Fibroblast of mammary gland (primary cell): ENCODE results near the gene MAN1C1.

Experiments
- DNase-seq: peaks from one replicate; pipeline ENCODE4 v3.0.0-alpha.2; 2010; ENCODE audit warnings: low read depth
- H3K4me3 ChIP-seq: 2 replicates; pipeline ENCODE4 v1.5.1; 2011; ENCODE audit warnings: low read depth, mild to moderate bottlenecking, low read length, moderate library complexity; ENCODE audit not compliant: control insufficient read depth
- CTCF ChIP-seq: conservative IDR thresholded peaks from 2 replicates; pipeline ENCODE4 v1.5.1; 2011; ENCODE audit warnings: low read depth, low read length, inconsistent platforms; ENCODE audit not compliant: control insufficient read depth, insufficient read depth

The MAN1C1 gene

GRCh38 chr1:25765136-25765922, 148.7 kb downstream of the MAN1C1 start:
- no peak overlapping the region for H3K4me3 ChIP-seq
- no peak for DNase-seq
- no peak for TF ChIP-seq CTCF

GRCh38 chr1:25765923-25766589, 149.5 kb downstream of the MAN1C1 start:
- TF ChIP-seq CTCF, result no peak
- DNase-seq, result no peak
- H3K4me3 ChIP-seq, result no peak overlapping the region

GRCh38 chr1:25766721-25767436, 150.3 kb downstream of the MAN1C1 start:
- no peak overlapping the region for H3K4me3 ChIP-seq
- no peak for TF ChIP-seq CTCF
- DNase-seq, result no peak

GRCh38 chr1:25767437-25767770, 150.8 kb downstream of the MAN1C1 start:
- no peak for DNase-seq
- no peak overlapping the region for H3K4me3 ChIP-seq
- TF ChIP-seq CTCF, result no peak

- no peak overlapping the region for H3K4me3 ChIP-seq
- DNase-seq, result no peak
- TF ChIP-seq CTCF, result no peak
These were observed 152.4 kb downstream of the MAN1C1 start for GRCh38 chr1:25768999-25769398.

- TF ChIP-seq CTCF, result no peak
- DNase-seq, result no peak
- no peak overlapping the region for H3K4me3 ChIP-seq
These were observed 153.2 kb downstream of the MAN1C1 start for GRCh38 chr1:25769625-25770383.
